Activated naive CD4-positive, alpha-beta T cell treated with anti-CD3 and anti-CD28 coated beads, Interleukin-2, amount 10 ng/mL, durations not matched to agents 7 days and 5 days (primary cell): ENCODE results near the gene BCAS3.

Source experiments
- CTCF ChIA-PET: fragments of 350-600 bp; sonication (Branson Sonifier 250); formaldehyde crosslinking; loops from one replicate; lab custom pipeline; 2021; ENCODE audit warnings: antibody characterized with exemption; lab: Charles Lee
- DNase-seq: peaks from one replicate; pipeline ENCODE4 v3.0.0-alpha.2; 2020
- H3K27ac Mint-ChIP-seq: one replicate; pipeline ENCODE4 v1.8.0; 2021; ENCODE audit warnings: mild to moderate bottlenecking, moderate library complexity, mixed read lengths
- H3K27me3 Mint-ChIP-seq: one replicate; pipeline ENCODE4 v1.8.0; 2021; ENCODE audit warnings: mild to moderate bottlenecking, mixed read lengths
- H3K36me3 Mint-ChIP-seq: one replicate; pipeline ENCODE4 v1.8.0; 2021; ENCODE audit warnings: mixed read lengths
- H3K4me1 Mint-ChIP-seq: one replicate; pipeline ENCODE4 v1.8.0; 2021; ENCODE audit warnings: mixed read lengths
- H3K4me3 Mint-ChIP-seq: one replicate; pipeline ENCODE4 v1.8.0; 2021; ENCODE audit warnings: mild to moderate bottlenecking, moderate library complexity, mixed read lengths
- H3K9me3 Mint-ChIP-seq: one replicate; pipeline ENCODE4 v1.8.0; 2021; ENCODE audit warnings: mixed read lengths

BCAS3 gene

DNA sequence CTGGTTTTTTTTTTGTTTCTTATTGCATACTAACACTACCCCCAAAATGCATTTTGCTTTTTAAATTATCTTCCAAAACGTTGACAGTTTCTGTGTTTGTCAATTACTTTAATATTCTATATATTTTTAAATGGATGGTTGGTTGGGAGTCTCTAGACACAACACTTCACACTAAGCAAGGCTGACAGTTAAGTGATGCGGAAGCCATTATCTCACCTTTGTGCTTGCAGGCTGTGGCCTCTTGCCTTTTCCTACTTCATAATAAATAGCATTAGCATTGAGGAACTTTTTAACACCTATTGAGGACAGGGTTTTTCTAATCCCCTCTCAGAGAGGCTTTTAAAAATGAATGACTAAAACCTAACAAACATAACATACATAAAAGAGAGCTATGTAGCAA lies 441.2 kb downstream of the BCAS3 start:
- Mint-ChIP-seq H3K27me3 (no peaks in the 10 kb centered on the region), H3K4me3 (no peak overlapping the region), H3K4me1 (no peaks in the 10 kb centered on the region), H3K9me3 (peaks cover 11% of the 10 kb centered on the region), H3K36me3 (no peaks in the 10 kb centered on the region), H3K27ac (no peak overlapping the region)
- DNase-seq, result no peak
- CTCF ChIA-PET, result no interaction called here

DNA sequence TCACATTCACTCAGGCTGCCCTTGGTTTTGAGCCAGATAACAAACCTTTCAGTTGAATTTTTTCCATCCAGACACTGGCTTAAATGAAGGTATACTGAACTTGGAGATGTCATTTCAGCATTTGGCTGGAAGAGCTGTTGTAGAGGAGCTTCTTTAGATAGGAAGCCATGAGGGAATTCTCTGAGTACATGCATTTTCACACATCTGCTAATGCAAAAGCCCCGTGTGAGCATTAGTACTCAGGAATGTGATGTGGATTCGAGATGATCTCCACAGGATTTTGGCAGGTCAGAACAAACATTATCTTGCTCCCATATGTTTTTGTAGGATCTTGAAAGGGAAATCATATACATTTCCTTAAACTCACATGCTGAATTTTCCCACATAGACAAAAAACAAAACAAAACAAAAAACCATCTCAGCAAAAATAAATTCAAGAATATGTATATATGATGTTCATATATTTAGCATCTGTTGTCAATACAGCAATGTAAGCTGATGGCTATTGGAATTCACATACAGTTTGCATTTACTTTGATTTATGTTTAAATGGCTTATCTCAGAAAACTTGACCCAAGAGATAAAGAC lies 444.8 kb downstream of the BCAS3 start:
- Mint-ChIP-seq H3K27me3 (no peaks in the 10 kb centered on the region), H3K4me3 (no peak overlapping the region), H3K27ac (no peak overlapping the region), H3K4me1 (no peaks in the 10 kb centered on the region), H3K9me3 (peaks cover 5% of the 10 kb centered on the region), H3K36me3 (no peaks in the 10 kb centered on the region)
- CTCF ChIA-PET, result no interaction called here
- no peak for DNase-seq

DNA sequence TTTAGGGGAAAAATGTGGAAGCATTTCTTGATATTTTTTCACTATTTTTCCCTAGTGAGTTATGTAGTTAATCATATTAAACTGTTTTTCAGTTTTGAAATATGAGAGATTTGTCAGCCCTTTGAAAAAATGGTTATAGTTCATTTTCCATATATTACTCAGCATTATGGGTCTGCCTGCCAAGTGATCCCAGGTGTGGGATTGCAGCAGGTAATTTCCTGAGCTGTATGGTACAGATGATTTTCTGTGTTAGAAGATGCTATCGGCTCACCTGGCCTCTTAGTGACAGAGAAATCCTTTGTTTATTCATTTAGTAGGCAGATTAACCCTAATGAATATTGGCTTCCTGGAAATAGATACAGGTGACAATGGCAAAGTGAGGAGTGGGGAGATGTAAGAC lies 446.9 kb downstream of the BCAS3 start:
- DNase-seq, result no peak
- H3K4me1 Mint-ChIP-seq, result peaks cover 12% of the 10 kb centered on the region
- CTCF ChIA-PET, result interaction anchor here (0.6 kb wide), 1 partner anchor 110 kb away, joined by 7 read pairs; no protein-coding TSS in a partner anchor
- H3K4me3 Mint-ChIP-seq, result no peak overlapping the region
- no peaks in the 10 kb centered on the region for H3K9me3 Mint-ChIP-seq
- H3K27me3 Mint-ChIP-seq, result no peaks in the 10 kb centered on the region
- no peak overlapping the region for H3K27ac Mint-ChIP-seq
- no peaks in the 10 kb centered on the region for H3K36me3 Mint-ChIP-seq

DNA sequence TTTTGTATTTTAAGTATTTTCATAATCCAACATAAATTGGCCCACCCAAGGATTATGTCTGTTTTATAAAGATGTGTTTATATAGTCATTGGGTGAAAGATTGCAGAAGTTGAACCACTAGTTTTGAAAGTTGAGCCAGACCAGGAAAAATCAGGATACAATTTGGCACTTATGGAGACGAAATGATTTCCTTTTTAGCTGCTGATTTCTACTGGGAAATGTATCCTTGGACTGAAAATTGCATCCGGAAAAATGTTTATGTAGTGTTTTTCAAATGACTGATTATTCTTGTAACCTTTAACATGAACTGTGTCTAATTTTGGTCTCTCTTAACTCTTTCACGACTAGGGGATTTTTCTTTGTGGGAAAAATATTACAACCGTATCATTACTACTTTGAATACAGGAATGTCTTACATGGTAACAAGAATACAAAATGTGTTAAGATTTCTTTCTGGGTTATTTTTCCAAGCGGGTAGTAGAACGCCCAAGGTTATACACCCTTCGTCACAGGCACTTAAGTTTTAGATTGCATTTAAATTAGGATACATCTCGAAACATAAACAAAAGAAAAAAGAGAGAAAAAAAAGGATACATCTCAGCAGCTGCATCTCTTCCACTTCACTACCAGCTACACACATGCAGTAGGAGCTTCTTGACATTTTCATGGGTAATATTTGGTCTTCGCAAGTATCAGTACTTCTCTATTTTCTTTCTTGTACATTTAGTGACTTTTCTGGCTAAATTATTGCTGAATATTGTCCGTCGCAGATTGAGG lies 449.0 kb downstream of the BCAS3 start:
- Mint-ChIP-seq H3K36me3 (no peaks in the 10 kb centered on the region), H3K27ac (no peak overlapping the region), H3K9me3 (no peaks in the 10 kb centered on the region), H3K27me3 (no peaks in the 10 kb centered on the region), H3K4me3 (no peak overlapping the region), H3K4me1 (peaks cover 13% of the 10 kb centered on the region)
- DNase-seq, result no peak
- CTCF ChIA-PET, result interaction anchor here (1.7 kb wide), 1 partner anchor 232 kb away, joined by 6 read pairs; no protein-coding TSS in a partner anchor

DNA sequence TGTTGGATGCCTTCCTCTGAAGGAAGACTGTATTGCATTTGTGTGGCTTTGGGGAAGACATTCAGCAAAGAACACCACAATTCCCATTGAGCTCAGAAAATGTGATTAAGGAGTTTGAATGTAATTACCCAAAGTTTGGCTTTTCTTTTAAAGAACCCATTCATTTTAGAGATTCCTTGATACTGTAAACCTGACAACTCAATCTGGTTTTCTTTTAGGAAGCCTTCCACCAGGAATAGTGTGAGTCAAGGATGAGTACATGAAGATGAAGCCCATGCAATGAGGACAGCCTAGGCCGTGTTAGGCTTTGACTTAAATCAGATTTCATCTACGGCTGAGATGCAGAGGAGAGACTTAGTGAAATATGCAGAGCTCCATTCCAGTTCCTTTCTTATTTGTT lies 450.3 kb downstream of the BCAS3 start:
- no peak for DNase-seq

DNA sequence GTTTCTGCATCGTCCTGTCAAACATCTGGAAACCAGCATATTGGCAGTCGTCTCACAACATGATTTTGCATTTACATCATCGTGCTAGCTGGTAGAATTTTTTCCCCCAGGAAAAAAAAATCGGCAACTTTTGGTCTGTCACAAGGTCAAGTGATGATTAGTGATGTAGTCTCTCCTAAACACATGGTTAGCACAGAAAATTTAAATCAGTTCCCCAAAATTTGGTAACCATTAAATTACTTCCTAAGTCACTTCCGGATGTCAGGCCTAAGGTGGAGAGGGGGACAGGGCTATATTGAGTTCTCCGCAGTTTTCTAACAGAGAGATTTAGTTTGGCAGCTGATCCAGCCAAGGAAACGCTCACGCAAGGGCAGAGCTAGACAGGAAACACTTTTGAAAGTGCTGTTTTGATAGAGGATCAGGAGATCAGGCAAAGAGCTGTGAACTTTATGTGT lies 451.0 kb downstream of the BCAS3 start:
- CTCF ChIA-PET, result interaction anchor here (0.7 kb wide), 1 partner anchor 99 kb away, joined by 3 read pairs; no protein-coding TSS in a partner anchor
- Mint-ChIP-seq H3K27me3 (no peaks in the 10 kb centered on the region), H3K4me1 (peaks cover 16% of the 10 kb centered on the region), H3K4me3 (no peak overlapping the region), H3K27ac (no peak overlapping the region), H3K36me3 (no peaks in the 10 kb centered on the region), H3K9me3 (no peaks in the 10 kb centered on the region)
- DNase-seq, result no peak

More for the DNA sequence above, 450.3 kb downstream of the BCAS3 start:
- no peak overlapping the region for H3K4me3 Mint-ChIP-seq
- H3K36me3 Mint-ChIP-seq, result no peaks in the 10 kb centered on the region
- CTCF ChIA-PET, result interaction anchor here (1.7 kb wide), 1 partner anchor 231 kb away, joined by 6 read pairs; no protein-coding TSS in a partner anchor
- no peaks in the 10 kb centered on the region for H3K27me3 Mint-ChIP-seq
- peaks cover 14% of the 10 kb centered on the region for H3K4me1 Mint-ChIP-seq
- H3K9me3 Mint-ChIP-seq, result no peaks in the 10 kb centered on the region
- no peak overlapping the region for H3K27ac Mint-ChIP-seq

DNA sequence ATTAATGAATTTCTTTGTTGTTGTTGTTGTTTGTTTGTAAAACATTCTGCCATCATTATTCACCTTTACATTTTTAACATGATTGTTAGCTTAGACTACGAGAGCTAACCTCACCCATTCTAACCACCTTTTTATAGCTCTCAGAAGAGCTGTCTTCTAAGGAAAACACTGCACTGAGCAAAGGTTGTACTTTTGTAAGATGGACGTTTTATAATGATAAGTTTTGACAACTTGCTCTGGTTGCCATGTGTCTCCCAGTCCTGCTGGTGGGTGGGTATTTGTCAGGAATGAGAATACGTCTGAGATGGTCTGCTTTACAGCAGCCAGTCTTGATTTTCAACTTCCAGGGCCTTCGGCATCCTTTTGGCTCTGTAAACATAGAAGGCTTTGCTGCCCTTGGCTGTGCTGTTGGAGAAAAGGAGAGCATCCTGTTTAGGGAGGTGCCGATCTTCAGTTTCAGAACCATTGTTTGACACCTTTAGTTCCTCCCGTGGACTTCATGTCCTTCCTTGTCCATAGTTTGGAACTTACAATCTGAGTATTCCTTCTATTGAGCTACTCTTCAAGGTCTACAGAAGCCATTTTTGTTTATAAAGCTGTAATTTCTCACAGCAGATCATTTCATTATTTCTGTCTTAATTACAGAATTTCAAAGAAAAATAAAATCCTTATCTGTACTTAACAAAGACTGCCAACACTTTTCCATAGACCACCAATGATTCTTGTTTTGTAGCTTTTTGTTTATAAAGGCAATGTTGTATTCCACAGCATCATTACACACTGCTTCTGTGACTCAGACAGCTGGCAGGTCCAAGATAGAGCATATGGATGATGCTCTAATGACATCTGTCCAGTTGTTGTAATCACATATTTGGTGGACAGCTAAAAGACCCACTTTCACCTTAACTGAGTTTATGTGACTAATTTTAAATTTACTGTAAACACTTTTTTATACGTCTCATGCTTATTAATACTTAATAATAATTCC lies 451.9 kb downstream of the BCAS3 start:
- CTCF ChIA-PET, result interaction anchor here (0.7 kb wide), 1 partner anchor 100 kb away, joined by 3 read pairs; no protein-coding TSS in a partner anchor
- Mint-ChIP-seq H3K27me3 (no peaks in the 10 kb centered on the region), H3K36me3 (peaks cover 1% of the 10 kb centered on the region), H3K9me3 (no peaks in the 10 kb centered on the region), H3K4me1 (peaks cover 16% of the 10 kb centered on the region), H3K27ac (no peak overlapping the region), H3K4me3 (no peak overlapping the region)
- DNase-seq, result no peak

DNA sequence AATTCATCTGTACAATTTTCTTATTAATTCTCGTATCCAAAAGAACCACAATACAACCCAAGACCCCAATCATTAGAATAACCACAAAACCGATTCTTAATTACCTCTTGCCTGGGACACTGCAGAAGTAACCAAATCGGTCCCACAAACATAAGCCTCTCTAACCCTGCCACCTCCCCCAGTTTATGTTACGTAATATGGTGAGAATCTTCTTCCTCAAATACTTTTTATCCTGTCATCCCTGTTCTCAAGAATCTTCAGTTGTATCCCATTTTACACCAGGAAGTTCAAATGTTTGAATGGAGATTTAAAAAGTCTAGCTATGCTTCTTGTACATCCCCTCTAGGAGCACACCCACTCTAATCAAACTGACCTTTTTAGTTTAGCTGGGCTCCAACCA lies 452.7 kb downstream of the BCAS3 start:
- no peak for DNase-seq
- no peaks in the 10 kb centered on the region for H3K9me3 Mint-ChIP-seq
- CTCF ChIA-PET, result no interaction called here

DNA sequence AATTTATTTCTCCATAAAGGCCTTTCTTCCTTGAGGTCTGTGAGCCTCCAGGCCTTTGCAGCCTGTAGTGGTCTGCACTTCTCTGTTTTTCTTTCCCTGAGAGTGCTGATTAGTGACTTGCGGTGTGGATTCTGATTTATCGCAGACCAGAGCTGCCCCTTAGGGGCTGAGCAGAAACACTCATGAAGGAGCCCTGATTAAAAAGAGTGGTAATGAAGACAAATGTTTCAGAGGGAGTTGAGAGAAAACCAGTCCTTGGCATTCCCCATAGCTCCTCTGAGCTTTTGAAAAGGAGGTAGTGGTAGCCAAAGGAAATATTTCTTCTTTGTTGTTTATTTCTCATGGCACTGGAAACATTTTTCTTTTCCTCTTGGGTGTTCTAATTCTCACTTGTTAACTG lies 453.9 kb downstream of the BCAS3 start:
- peaks cover 21% of the 10 kb centered on the region for H3K4me1 Mint-ChIP-seq
- H3K27me3 Mint-ChIP-seq, result no peaks in the 10 kb centered on the region
- DNase-seq, result no peak
- peaks cover 1% of the 10 kb centered on the region for H3K36me3 Mint-ChIP-seq
- no peak overlapping the region for H3K4me3 Mint-ChIP-seq
- no peaks in the 10 kb centered on the region for H3K9me3 Mint-ChIP-seq
- CTCF ChIA-PET, result interaction anchor here (0.7 kb wide), 1 partner anchor 227 kb away, joined by 3 read pairs; no protein-coding TSS in a partner anchor
- H3K27ac Mint-ChIP-seq, result no peak overlapping the region

More for the DNA sequence above, 452.7 kb downstream of the BCAS3 start:
- Mint-ChIP-seq H3K4me3 (no peak overlapping the region), H3K27me3 (no peaks in the 10 kb centered on the region), H3K27ac (no peak overlapping the region), H3K4me1 (peaks cover 16% of the 10 kb centered on the region), H3K36me3 (peaks cover 1% of the 10 kb centered on the region)

DNA sequence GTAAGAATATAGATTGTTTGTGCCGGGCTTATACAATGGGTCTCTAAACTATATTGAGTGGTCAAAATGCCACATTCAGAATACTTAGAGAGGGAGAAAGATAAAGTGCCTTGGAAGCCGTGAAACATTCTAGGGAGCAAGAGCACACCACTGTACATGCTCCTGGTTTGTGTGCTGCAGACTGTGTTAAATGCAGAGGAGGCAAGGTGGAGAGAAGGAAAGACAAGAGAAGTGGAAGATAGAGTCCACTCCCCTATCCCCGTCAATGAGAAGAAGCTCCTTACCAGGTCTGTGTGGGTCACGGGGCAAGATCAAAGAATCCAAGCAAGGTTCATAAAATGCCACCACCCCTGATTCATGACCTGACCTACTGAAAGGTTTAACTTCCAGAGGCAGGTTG lies 454.9 kb downstream of the BCAS3 start:
- peaks cover 1% of the 10 kb centered on the region for H3K36me3 Mint-ChIP-seq
- no peak for DNase-seq
- peaks cover 23% of the 10 kb centered on the region for H3K4me1 Mint-ChIP-seq
- H3K4me3 Mint-ChIP-seq, result no peak overlapping the region
- H3K9me3 Mint-ChIP-seq, result no peaks in the 10 kb centered on the region
- H3K27ac Mint-ChIP-seq, result no peak overlapping the region
- CTCF ChIA-PET, result no interaction called here
- no peaks in the 10 kb centered on the region for H3K27me3 Mint-ChIP-seq

DNA sequence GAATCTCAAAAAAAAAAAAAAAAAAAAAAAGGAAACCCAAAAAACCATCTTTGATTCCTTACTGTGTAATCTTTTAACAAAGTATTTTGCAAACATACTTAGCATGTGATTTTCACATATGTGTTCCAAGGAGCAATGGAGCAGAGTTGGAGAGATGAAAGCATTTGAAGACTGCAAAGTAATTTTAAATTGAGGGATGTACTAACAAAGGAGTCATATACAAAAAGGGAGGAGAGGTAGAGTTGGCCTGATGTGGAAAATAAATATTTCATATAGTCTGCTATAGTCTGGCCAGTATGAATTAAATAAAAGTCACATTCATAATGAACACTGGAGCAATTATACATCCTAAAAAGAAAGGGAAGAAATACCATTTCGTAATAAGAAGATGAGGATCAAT lies 456.2 kb downstream of the BCAS3 start:
- H3K36me3 Mint-ChIP-seq, result peaks cover 1% of the 10 kb centered on the region
- no peaks in the 10 kb centered on the region for H3K27me3 Mint-ChIP-seq
- DNase-seq, result no peak
- CTCF ChIA-PET, result no interaction called here
- H3K27ac Mint-ChIP-seq, result no peak overlapping the region
- no peak overlapping the region for H3K4me3 Mint-ChIP-seq
- peaks cover 28% of the 10 kb centered on the region for H3K4me1 Mint-ChIP-seq
- no peaks in the 10 kb centered on the region for H3K9me3 Mint-ChIP-seq

DNA sequence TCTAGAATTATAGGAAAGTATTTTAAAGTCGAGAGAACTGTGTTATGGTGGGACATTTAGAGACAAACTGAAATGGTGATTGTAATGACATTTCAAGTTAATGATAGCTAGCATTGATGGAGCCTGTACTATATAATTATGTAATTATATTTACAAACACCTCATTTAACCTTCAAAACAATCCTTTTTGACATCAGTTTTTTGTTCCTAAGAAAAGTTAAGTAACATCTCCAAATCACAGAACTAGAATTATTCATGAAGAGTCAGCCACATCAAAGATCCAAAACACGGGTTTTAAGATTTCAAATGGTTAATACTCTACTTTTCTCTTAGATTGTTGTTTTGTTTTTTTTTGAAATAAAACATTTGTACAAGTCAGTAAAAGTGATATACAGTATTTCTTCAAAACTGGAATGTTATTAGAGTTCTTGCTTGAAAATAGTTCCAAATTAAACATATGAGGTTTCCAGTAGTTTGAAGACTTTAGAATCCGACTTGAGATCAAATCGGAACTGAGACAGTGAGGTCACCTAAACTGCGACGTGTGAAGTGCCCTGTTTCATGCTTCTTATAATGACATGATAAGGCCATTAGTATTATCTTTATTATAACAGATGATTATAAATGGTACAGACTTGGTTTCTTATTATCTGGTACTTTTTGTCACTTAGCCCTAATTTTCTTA lies 457.0 kb downstream of the BCAS3 start:
- DNase-seq, result no peak
- CTCF ChIA-PET, result no interaction called here
- Mint-ChIP-seq H3K4me3 (no peak overlapping the region), H3K27ac (no peak overlapping the region), H3K4me1 (peaks cover 28% of the 10 kb centered on the region), H3K36me3 (peaks cover 3% of the 10 kb centered on the region), H3K27me3 (no peaks in the 10 kb centered on the region), H3K9me3 (no peaks in the 10 kb centered on the region)

DNA sequence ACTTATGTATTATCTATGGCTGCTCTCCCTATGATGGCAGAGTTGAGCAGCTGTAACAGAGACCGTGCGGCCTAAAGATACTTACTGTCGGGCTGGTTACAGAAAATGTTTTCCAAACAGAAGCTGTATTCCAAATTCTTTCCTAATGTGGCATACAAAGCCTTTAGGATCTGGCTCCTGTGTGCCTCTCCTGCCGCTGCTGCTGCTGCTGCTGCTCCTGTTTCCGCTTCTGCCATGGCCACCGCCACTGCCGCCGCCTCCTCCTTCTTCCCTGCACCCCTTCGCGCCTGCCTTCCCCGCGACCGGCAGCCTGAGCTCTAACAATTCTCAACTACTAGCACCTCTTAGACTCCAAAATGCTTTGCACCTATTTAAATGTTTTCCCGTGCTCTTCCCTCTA lies 458.1 kb downstream of the BCAS3 start:
- Mint-ChIP-seq H3K27ac (no peak overlapping the region), H3K4me1 (peaks cover 37% of the 10 kb centered on the region), H3K9me3 (no peaks in the 10 kb centered on the region), H3K27me3 (peaks cover 4% of the 10 kb centered on the region), H3K4me3 (no peak overlapping the region), H3K36me3 (peaks cover 4% of the 10 kb centered on the region)
- no peak for DNase-seq
- CTCF ChIA-PET, result interaction anchor here (0.6 to 1.1 kb wide), 3 partner anchors 10 to 223 kb away, joined by 3 to 4 read pairs (median 3); no protein-coding TSS in a partner anchor
